SU-DHL-6 (cell line): ENCODE results near the gene PTGDS.

Experiments
- EZH2phosphoT487 ChIP-seq: fragments of 200-600 bp; sonication (generic), shearing (Covaris generic); conservative IDR thresholded peaks from 2 replicates; pipeline ENCODE4 v1.6.1; 2018; ENCODE audit warnings: mild to moderate bottlenecking, antibody characterized with exemption, low read length, moderate library complexity, mixed read lengths
- TF ChIP-seq, protein P1 (sequence below): fragments of 200-600 bp; sonication (generic); IDR thresholded peaks from one replicate; pipeline ENCODE4 v1.5.1; 2017; ENCODE audit warnings: antibody characterized with exemption, mild to moderate bottlenecking, low read length, moderate library complexity; ENCODE audit not compliant: insufficient read depth, poor library complexity, severe bottlenecking

DNA sequence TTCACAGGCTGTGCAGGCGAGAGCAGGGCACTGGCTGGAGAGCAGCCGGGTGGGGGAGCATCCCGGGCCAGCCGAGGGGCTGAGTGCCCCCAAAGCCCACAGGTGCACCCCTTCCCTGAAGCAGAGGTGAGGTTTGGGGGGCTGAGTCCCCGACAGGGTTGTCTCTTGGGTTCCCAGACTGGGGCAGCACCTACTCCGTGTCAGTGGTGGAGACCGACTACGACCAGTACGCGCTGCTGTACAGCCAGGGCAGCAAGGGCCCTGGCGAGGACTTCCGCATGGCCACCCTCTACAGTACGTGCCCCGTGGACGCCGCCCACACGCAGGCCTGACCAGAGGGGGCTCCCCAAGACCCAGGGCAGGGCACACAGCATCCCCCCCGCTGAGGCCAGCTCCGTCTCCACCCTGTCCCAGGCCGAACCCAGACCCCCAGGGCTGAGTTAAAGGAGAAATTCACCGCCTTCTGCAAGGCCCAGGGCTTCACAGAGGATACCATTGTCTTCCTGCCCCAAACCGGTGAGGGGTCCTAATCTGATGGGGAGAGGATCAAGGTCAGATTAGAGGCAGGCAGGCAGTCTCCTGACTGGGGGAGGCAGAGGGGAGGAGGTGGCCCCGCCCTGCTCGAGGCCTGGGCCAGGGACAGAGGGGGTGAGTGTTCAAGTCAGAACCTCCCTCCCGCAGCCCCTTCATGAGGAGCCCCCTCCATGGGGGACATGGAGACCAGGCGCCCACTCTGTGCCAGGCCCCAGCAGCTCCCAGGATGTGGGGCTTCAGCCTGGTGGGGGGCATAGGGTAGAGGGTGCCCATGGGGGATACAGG, 2.7 kb downstream of the PTGDS start:
- TF ChIP-seq, protein P1, sequence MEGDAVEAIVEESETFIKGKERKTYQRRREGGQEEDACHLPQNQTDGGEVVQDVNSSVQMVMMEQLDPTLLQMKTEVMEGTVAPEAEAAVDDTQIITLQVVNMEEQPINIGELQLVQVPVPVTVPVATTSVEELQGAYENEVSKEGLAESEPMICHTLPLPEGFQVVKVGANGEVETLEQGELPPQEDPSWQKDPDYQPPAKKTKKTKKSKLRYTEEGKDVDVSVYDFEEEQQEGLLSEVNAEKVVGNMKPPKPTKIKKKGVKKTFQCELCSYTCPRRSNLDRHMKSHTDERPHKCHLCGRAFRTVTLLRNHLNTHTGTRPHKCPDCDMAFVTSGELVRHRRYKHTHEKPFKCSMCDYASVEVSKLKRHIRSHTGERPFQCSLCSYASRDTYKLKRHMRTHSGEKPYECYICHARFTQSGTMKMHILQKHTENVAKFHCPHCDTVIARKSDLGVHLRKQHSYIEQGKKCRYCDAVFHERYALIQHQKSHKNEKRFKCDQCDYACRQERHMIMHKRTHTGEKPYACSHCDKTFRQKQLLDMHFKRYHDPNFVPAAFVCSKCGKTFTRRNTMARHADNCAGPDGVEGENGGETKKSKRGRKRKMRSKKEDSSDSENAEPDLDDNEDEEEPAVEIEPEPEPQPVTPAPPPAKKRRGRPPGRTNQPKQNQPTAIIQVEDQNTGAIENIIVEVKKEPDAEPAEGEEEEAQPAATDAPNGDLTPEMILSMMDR = no peak
- no peak for TF ChIP-seq EZH2phosphoT487
